Mucosa of gallbladder (tissue), 1 donor: ENCODE measurements around the gene NWD2. TPM values are rescaled to one million over a fixed set of nuclear protein-coding genes. Genes with fewer than 3 reads are reported as not detected.

Experiments
- DNase-seq: peaks from one replicate; pipeline ENCODE4 v3.0.0-alpha.2; 2020; ENCODE audit warnings: low spot score
- total RNA-seq: library from RNA; stranded (reverse); gene quantifications from one replicate; pipeline ENCODE4 v1.2.1, GENCODE V29; 2021
- donor health status: DM: no; HTN: no; CAD: no.

The NWD2 gene
- total RNA-seq, 1 donor from 2014 or later, result 0.09 TPM

DNA sequence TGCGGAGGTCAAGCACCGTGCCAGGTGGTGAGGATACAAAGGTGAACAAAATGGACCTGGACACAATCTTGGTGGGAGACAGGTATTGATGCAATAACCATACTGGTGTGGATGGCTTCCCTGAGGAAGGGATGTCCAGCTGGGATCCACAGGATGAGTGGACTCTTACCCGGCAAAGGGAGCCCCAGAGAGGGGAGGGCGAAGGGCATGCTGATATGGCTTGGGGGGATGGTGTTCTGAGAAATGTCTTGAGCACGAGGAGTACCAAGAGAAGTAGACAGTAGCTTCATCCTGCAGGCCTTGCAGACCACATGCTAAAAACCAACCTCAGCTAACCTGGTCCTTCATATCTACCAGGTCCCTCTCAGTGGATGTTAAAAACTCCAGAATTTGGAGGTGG is 220.8 kb downstream of the NWD2 start:
- DNase-seq, result no peak

DNA sequence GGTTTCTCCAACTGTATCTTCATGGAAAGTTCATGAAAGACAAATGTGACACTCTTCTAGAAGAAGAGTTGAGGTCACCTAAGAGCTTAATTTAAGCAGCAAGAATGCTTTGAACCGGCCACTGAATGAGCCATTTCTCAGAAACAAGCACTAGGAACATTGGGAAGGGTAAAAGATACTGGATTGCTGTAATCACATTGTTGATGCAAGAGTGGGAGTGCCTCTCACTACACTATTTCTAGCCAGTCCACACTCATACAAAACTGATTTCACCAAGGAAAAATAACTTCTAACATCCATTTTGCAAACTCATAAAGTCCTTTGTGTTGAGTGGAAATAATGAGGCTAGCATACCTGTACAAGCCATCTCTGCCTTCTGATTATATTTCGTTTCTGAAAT is 221.3 kb downstream of the NWD2 start:
- DNase-seq, result no peak

DNA sequence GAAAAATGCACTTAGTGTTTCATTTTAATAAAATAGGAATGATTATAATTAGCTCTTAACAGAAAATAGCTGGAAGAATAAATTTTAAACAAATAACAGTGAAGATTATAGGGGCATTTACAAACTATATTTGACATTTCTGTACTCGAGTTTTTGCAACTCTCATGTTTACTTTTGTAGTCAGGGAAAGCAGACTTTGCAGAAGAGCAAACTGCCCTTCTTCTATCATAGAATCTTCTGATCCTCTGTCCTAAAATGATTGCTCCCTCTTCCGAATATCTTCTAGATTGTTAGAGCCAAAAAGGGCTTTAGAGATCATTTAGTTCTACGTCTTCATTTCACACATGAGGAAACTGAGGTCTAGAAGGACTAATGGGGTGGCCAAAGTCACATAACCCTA is 222.7 kb downstream of the NWD2 start:
- DNase-seq, result no peak

DNA sequence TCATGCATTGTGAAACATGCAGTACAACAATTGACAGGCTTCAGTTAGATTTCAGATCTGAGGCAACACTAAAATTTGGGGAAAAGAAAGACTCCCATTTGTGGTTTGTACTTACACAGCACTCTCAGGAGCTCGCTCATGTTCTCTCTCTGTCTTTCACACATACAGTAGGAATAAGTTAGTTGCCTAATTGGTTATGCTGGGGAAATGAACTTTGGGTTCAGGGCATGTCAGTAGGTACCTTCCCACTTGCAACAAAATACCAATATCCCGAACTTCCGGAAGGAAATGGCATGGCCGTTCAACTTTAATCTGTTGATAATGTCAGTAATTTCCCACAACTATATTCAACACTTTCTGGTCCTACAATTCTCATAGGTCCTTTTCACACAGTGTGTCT is 223.3 kb downstream of the NWD2 start:
- no peak for DNase-seq

DNA sequence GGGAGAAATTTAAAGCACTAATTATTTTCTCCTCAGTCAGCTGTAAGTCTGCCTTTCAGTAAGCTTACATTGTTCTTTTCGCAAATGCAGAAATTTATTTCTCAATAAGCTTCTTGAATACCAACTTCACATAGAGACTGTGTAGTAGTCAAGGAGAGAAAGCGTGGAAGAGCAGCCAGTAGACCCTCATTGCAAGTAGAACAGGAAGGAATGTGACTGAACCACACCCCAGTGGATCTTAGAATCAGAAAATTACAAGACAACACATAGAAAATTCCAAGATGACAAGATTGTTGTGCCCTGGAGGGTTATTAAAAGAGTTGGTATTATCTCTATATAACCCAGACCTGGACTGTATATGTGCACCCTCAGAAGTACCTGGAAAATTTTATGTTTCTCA is 224.7 kb downstream of the NWD2 start:
- DNase-seq, result no peak

DNA sequence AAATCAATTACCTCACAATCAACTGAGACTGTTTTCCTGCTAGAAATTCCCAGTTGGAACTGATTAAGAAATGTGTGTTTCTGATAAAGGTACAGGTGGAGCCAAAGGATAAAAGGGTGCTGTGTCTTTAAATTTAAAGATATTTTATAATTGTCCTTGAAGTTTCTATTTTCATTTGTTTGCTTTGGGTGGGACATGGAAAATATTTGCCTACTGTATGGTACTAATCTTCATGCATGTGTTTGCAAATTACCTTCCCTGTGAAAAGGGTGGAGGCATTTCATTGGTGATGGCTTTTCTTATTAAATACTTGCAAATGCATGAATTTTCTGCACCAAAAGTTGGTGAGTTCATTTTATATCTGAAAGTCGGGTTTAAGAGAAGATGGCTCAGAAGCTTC is 225.7 kb downstream of the NWD2 start:
- DNase-seq, result no peak

- no peak for DNase-seq
Measured at GRCh38 chr4:37471093-37471492, 226.6 kb downstream of the NWD2 start.

- peak; percentile 61 for DNase-seq
Measured at GRCh38 chr4:37471971-37472370, 227.4 kb downstream of the NWD2 start.

- no peak for DNase-seq
Measured at GRCh38 chr4:37473807-37474206, 229.3 kb downstream of the NWD2 start.

- DNase-seq, result no peak
Measured at GRCh38 chr4:37475087-37475486, 230.5 kb downstream of the NWD2 start.

- DNase-seq, result no peak
Measured at GRCh38 chr4:37475776-37476175, 231.2 kb downstream of the NWD2 start.

DNA sequence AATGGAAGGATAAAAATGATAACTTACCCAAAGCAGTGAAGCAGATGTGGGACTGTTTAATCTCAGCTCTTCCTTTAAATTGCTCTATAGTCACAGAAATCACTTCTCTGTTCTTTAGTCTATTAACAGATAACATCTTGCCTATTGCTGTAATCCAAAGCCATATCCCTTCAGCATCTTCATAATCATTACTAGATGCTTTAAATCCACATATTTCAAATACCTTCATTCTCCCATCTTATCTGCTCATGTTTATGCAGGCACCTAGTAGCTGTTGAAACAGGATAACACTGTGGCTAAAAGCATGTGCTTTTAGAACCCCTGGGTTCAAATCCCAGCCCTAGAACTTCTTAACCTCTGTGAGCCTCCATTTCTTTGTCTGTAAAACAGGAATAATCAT is 231.7 kb downstream of the NWD2 start:
- no peak for DNase-seq

GRCh38 chr4:37476691-37477090 is 232.1 kb downstream of the NWD2 start:
- DNase-seq, result no peak

DNA sequence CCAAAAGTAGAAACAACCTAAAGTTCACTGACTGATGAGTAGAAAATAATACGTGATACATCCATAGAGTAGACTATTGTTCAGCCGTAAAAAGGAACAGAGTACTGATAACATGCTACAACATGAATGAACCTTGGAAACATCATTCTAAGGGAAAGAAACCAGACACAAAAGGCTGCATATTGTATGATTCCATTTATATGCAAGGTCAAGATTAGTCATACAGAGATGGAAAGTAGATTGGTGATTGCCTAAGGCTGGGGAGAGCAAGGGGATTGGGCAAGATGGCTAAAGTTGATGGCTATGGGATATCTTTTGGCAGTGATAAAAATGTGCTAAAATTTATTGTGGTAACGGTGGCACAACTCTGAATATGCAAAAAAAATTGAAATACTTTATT is 232.6 kb downstream of the NWD2 start:
- DNase-seq, result no peak

GRCh38 chr4:37478151-37478550 is 233.6 kb downstream of the NWD2 start:
- peak; percentile 44 for DNase-seq

GRCh38 chr4:37480509-37480908 is 236.0 kb downstream of the NWD2 start:
- DNase-seq, result no peak

DNA sequence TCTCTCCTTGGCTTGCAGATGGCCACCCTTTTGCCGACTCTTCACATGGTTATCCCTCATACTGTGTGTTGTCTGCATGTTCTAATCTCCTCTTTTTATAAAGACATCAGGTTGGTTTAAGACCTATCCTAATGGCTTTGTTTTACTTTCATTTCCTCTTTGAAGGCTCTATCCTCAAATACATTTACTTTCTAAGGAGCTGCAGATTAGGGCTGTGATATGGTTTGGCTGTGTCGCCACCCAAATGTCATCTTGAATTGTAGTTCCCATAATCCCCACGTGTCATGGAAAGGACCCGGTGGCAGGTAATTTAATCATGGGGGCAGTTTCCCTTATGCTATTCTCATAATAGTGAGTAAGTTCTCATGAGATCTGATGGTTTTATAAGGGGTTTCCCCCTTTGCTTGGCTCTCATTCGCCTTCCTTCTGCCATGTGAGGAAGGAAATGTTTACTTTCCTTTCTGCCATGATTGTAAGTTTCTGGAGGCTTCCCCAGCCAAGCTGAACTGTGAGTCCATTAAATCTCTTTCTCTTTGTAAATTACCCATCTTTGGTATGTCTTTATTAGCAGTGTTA is 237.1 kb downstream of the NWD2 start:
- no peak for DNase-seq

DNA sequence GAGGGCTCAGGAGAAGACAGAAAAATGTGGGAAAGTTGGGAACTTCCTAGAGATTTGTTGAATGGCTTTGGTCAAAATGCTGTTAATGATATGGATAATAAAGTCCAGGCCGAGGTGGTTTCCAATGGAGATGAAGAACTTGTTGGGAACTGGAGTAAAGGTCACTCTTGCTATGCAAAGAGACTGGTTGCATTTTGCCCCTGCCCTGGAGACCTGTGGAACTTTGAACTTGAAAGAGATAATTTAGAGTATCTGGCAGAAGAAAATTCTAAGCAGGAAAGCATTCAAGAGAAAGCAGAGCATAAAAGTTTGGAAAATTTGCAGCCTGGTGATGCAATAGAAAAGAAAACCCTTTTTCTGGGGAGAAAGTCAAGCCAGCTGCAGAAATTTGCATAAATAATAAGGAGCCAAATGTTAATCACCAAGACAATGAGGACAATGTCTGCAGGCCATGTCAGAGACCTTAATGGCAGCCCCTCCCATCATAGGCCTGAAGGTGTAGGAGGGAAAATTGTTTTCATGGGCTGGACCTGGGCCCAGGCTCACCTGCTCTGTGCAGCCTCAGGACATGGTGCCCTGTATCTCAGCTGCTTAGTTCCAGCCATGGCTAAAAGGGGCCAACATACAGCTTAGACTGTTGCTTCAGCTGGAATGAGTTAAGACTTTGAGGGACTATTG is 237.8 kb downstream of the NWD2 start:
- no peak for DNase-seq

DNA sequence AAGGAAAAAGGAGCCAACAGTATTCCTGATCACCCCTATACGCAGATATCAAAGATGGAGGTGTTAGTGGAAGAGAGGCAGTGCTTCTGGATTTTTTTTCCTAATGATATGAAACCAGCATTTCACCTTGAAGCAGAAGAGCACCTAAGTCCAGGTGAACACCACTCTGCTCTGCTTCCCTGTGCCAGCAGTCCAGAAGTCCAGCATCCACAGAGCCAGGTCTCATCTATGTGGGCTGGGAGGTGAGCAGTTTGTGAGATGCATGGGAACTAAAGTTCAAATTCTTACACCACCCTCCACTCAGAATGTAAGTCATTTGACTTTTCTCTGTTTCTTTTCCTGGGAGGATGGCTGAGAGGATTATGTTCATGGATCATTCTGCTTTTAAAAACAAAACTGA is 239.1 kb downstream of the NWD2 start:
- no peak for DNase-seq

GRCh38 chr4:37486166-37486565 is 241.6 kb downstream of the NWD2 start:
- DNase-seq, result no peak

DNA sequence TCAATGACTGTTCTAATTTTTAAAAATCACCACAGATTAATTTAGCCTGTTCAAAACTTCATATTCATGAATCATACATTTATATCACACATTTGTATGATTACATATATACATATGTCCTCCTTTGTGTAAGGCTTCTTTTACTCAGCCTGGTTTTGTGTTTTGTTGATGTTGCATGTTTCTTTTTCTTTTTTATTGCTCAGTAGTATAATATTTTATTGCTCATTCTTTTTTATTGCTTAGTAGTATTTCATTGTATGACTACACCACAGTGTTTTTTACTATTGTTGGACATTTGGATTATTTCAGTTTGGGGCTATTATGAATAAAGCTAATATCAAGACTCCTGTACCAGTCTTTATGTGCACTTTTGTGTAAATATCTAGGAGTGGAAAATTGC is 243.1 kb downstream of the NWD2 start:
- no peak for DNase-seq

DNA sequence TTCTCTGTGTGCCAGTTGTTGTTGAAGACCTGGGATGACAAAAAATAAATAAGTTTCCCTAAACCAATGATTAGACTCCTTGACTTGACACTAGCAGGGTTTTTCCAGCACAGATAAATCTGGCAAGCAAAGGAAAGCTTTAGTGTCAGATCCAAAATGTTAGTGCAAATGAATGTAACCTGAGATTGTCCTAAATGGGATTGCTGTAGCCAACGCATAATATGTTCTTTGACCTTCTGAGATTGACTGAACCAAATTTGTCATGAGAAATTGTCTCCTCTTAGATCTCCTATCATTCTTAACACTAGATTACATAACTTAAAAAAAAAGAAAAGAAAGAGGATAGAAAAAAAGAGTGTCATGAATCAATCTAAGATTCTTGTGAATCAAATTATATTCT is 245.2 kb downstream of the NWD2 start:
- DNase-seq, result no peak

DNA sequence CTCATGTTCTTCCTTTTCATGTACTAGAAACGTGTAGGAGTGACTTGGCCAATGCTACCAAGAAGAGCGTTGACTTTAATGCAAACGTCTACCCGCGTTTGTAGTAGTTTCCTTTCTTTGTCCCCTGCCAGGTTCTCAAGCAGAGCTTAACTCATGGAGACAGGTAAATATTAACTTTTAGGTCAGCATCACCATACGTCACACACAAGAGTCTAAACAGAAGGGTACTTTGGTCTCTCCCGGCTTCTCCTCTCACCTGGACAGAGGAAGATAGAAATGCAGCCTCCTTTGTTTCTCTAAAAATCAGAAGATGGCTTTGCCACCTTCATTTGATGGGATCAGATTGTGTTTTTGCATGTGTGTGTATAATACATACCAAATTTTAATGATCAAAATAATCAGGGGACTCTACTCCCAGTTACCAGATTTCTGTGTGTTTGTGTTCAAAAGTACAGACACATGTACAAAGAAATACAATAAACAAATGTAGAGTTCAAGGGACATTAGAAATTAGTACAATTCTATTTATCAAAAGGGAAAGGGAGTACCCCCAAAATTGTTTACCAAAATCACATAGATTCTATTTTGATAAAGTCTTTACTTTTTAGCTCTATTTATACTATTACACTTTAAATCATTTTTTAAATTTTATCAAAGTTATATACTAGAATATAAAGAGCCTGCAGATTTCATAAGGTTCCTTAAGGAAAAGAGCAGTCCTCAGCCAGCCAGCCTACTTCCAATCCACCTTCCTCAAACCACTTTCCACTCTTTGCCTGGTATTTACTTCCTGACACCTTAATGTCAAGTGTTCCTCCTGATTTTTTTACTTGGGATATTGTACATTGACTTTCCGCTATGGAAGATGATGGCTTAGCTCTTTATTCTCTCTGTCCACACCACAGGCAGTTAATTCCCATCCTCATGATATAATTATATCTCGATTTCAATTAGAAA is 246.1 kb downstream of the NWD2 start:
- peak; percentile 24 for DNase-seq
